GM19395 (cell line): ENCODE data around the gene FAR2.
A peak's percentile ranks its signal among the peaks of the same experiment; 100 is the strongest.
"Not testable (repeated sequence)": the region's sequence is repeated elsewhere in the genome, so short reads cannot be mapped to it uniquely, and the experiment has no call there.

Source experiments
- ATAC-seq: cut with Tn5 transposase; IDR thresholded peaks from one replicate; pipeline ENCODE4 v1.9.1; 2021; ENCODE audit warnings: mild to moderate bottlenecking, moderate library complexity; ENCODE audit not compliant: unreplicated experiment

Gene FAR2

DNA sequence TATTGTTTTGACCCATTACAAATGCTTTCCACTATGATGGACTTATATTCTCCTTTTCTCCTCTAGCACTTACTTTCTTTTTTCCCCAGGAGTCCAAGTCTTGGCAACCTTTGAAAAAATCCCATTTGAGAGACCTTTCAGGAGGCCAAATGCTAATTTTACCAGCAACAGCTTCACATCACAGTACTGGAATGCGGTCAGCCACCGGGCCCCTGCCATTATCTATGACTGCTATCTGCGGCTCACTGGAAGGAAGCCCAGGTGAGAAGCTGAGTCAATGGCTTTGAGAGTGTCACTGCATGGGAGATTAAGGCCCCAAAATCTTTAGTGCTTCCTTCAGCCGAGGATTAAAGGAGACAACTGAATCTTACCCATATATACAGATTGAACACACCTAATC lies 167.7 kb downstream of the FAR2 start:
- ATAC-seq: no peak

- peak; percentile 100 for ATAC-seq
These were observed 168.7 kb downstream of the FAR2 start for GRCh38 chr12:29317556-29318363.

DNA sequence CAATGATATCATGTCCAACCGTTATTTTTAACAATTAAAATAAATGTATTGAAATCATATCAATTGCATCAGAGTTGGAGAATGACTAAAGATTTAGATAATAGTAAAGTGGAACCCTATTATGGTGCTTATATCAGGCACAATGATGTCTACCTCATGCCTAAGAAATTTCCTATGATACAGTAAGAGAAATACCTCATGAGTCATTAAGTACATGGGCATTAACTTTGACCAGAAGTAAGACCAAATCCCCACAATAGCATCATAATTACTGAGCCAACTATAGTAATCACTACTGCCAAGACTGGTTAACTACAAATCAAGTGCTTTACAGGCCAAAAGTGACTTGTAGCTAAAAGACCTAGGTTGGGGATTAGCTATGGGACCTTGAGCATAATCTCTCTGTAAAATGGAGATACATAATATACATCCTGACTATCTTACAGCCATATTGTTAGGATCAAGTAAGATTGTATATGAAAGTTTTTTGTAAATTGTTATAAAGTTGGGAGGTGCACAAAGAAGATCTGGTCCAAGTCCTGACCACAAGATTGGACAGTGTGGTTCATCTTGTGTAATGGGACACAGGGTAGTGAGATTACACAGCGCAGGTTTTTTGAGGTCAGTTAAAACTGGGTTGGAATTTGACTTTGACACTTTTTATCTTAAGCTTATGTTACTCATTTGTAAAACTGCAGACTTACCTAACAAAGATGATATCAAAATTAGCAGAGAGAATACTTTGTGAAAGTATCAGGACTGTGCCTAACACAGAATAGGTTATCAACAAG lies 171.4 kb downstream of the FAR2 start:
- ATAC-seq: no peak

- no peak for ATAC-seq
These were observed 173.1 kb downstream of the FAR2 start for GRCh38 chr12:29322157-29322556.

DNA sequence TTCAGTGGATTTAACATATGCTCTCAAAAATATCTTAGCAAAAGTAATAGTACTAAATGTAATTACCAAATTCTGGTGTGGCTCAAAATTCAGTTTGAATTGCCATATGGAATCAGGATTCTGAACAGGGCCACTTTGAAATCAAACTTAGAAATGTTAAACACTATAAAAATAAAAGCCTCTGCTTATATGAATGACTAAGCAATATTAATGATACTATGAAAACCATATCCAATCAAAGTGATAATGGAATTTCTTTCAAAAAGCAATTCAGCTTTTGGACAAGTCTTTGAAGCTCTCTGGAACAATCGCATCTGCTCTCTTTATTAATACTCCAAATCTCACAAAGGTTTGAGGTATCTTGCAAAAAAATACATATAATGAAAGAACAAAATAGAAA lies 180.3 kb downstream of the FAR2 start:
- ATAC-seq: no peak

DNA sequence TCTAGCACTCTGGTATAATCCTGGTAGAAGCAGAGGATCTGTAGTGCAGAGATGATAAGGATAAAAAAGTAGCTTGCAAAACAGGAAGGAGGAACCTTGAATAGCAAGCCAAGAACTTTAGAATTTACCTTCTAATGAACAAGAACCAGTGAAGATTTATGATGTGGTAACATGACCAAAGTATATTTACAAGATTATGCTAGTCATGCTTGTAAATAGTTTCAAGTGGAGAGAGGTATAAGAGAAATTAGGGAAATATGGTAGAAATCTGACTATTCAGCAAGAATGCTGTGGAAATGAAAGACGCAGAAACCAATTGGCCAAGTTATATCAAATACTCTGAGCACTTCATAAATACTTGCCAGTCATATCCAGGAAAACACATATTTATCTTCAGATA lies 184.1 kb downstream of the FAR2 start:
- no peak for ATAC-seq

GRCh38 chr12:29334937-29335336 lies 185.9 kb downstream of the FAR2 start:
- no peak for ATAC-seq

GRCh38 chr12:29337325-29337724 lies 188.2 kb downstream of the FAR2 start:
- no peak for ATAC-seq

- no peak for ATAC-seq
These were observed 194.1 kb downstream of the FAR2 start for GRCh38 chr12:29343022-29343799.

DNA sequence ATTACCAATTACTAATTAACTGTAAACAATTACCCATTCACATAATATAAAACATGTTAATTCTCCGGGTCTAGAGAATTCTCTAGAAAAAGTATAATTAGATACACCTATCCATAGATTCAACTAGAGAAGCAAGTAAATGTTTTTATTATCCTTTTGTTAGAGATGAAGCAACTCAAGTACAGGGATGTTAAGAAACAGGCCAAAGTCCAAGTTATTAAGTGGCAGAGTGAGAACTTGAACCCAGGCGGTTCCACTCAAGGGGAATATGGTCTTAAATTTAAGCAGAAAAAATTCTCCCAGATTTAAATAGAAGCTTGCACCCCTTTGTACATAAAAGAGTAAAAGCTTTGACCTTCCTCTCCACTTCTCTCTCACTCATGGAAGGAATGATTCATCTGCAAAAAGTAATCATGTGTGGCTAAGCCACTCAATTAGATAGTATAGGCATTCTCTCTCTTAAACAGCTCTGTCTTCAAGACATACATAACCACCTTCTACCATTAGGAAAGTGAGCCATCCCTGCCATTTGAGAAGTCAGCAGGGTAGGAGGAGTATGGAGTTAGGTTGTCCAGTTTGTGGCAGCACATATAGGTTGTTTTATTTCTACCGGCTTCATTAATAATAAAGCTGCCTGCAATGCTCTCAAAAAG lies 197.8 kb downstream of the FAR2 start:
- ATAC-seq: no peak

GRCh38 chr12:29350080-29350479 lies 201.0 kb downstream of the FAR2 start:
- ATAC-seq: no peak

DNA sequence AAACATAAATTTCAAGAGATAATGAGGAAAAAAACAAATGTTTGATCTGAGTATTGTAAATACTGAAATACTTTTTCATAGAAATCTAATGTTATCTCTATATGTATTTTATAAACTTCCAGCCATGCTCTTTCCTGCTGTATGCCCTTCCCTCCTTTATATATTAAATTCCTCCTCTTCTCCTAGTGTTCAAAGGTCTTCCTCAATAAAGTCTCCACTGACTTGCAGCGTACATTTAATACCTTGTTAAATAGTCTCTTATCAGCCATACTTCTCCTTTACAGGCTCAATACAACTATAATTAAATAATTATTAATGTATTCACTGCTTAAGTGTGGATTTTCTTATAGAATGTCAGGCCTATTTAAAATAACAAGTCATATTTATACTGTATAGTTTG lies 205.9 kb downstream of the FAR2 start:
- no peak for ATAC-seq

GRCh38 chr12:29365091-29365490 lies 216.0 kb downstream of the FAR2 start:
- no peak for ATAC-seq

- no peak for ATAC-seq
These were observed 224.9 kb downstream of the FAR2 start for GRCh38 chr12:29374012-29374411.

- no peak for ATAC-seq
These were observed 225.8 kb downstream of the FAR2 start for GRCh38 chr12:29374913-29375312.

DNA sequence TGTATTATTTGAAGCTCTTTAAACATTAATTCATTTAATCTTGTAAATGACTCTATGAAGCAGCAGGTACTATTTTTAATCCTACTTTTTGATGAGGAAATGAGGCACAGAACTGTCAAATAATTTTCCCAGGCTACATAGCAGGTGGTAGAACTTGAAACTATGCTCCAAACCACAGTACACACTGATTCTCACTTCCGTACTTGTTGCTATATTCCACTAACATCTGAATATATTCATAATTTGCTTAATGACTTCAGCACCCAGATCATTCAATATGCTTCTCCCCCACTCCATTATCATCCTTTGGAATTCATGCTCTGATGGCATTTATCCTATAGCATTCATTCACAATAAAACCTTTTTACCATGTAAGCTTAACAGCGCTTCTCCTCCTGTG lies 227.0 kb downstream of the FAR2 start:
- no peak for ATAC-seq

- ATAC-seq: peak; percentile 98
These were observed 231.8 kb downstream of the FAR2 start, which contains the start of gene ERGIC2 for GRCh38 chr12:29380536-29381523. Gene ERGIC2, minus strand, starts transcription at chr12:29381172. Its CDS starts 9,539 bp downstream, at chr12:29371633.

GRCh38 chr12:29382251-29382650 lies 233.2 kb downstream of the FAR2 start:
- ATAC-seq: no peak

GRCh38 chr12:29385194-29385593 lies 236.1 kb downstream of the FAR2 start:
- not testable (repeated sequence) for ATAC-seq
